ENCODE measurements around the gene CCNI2. TPM values are rescaled to one million over a fixed set of nuclear protein-coding genes. Genes with fewer than 3 reads are reported as not detected.

CCNI2 gene
- total and polyA plus RNA-seq, 2 donors (not counting 3 experiments of a cell fraction or from before 2014, with no cell fraction given) = 0.25 to 0.53 TPM

- no peak overlapping the region for H3K4me2 ChIP-seq (ENCODE audit: insufficient read depth, low read length)
- no peak for TF ChIP-seq GATA2 (IDR thresholded peaks at IDR 0.05; ENCODE audit: insufficient read depth, insufficient read length, low read depth, low read length)
- TF ChIP-seq CTCF (IDR thresholded peaks at IDR 0.05; ENCODE audit: extremely low read depth in 1 of 2, insufficient read depth in 1 of 2, low read depth in 1 of 2, low read length in 2 of 2) = no peak
- no peak for TF ChIP-seq JUN (IDR thresholded peaks at IDR 0.05; ENCODE audit: borderline replicate concordance, insufficient read depth, insufficient read length, low read depth)
- TF ChIP-seq FOS (IDR thresholded peaks at IDR 0.05; ENCODE audit: borderline replicate concordance, insufficient read depth, low read length) = no peak
- TF ChIP-seq POLR2A (IDR thresholded peaks at IDR 0.05; ENCODE audit: low read depth, low read length) = no peak
- TF ChIP-seq MYC (IDR thresholded peaks at IDR 0.05; ENCODE audit: low read depth, low read length) = no peak
- TF ChIP-seq MAX (IDR thresholded peaks at IDR 0.05; ENCODE audit: insufficient read depth, insufficient read length) = no peak
- TF ChIP-seq EZH2 (IDR thresholded peaks at IDR 0.05; ENCODE audit: borderline replicate concordance, low read depth, low read length, severe bottlenecking) = no peak
- TF ChIP-seq POLR2AphosphoS5 (IDR thresholded peaks at IDR 0.05; ENCODE audit: insufficient read depth, low read depth, low read length) = no peak
- H3K27ac ChIP-seq (ENCODE audit: insufficient read depth, low read depth, low read length) = no peak overlapping the region
- no peaks in the 10 kb centered on the region for H3K79me2 ChIP-seq (ENCODE audit: control insufficient read depth, insufficient read depth, low read length)
- H4K20me1 ChIP-seq (replicated peaks; ENCODE audit: control insufficient read depth, extremely low read depth, insufficient read depth, low read length) = no peaks in the 10 kb centered on the region
- H2AFZ ChIP-seq (ENCODE audit: low read depth, low read length) = no peak overlapping the region
- H3K4me1 ChIP-seq (ENCODE audit: control insufficient read depth, extremely low read depth, insufficient read depth, low read length) = peaks cover 5% of the 10 kb centered on the region
- DNase-seq (ENCODE audit: low read depth, low spot score) = no peak
- no peaks in the 10 kb centered on the region for H3K9me1 ChIP-seq (replicated peaks; ENCODE audit: control insufficient read depth, extremely low read depth, insufficient read depth, low read length)
- H3K4me3 ChIP-seq (replicated peaks in 1 of 3; ENCODE audit: insufficient read depth in 1 of 3, low read depth in 1 of 3, low read length in 3 of 3) = no peak overlapping the region
- ChIA-PET CTCF (interaction anchor here (1.2 to 5.5 kb wide), 2 partner anchors 71 to 244 kb away, joined by 3 to 48 read pairs; no protein-coding TSS in a partner anchor), POLR2A (no interaction called here)
- intact Hi-C loops (cut with micrococcal nuclease) = loop anchor here (5.0 kb wide), 1 partner anchor 133 kb away; no protein-coding TSS in a partner anchor
- H3K9me3 ChIP-seq (replicated peaks; ENCODE audit: control insufficient read depth, insufficient read depth, low read length) = no peaks in the 10 kb centered on the region
- BruUV-seq (replicated peaks) = no TSS peak
- H3K36me3 ChIP-seq (ENCODE audit: control insufficient read depth in 2 of 2, extremely low read depth in 1 of 2, insufficient read depth in 2 of 2, low read length in 2 of 2) = no peaks in the 10 kb centered on the region
- dilution Hi-C loops (cut with MboI; ENCODE audit: extremely low pct_ligation_motif_present, low sequenced_read_pairs) = no loop called here
- no peak overlapping the region for H3K9ac ChIP-seq (replicated peaks; ENCODE audit: extremely low read depth, insufficient read depth, low read length)
- FAIRE-seq = no peak
- peaks cover 0 to 2% of the 10 kb centered on the region in 2 experiments for H3K27me3 ChIP-seq (ENCODE audit: control insufficient read depth in 2 of 2, insufficient read depth in 2 of 2, low read length in 2 of 2)
Observed at GRCh38 chr5:132749506-132749905, 2.3 kb downstream of the CCNI2 start.
